SHP77 treated with DMSO at 0.1 percent for 48 hours (cell line): Measurements from ENCODE around the gene PSME1.

Experiments
- DNase-seq: peaks from one replicate; lab custom pipeline; 2025; lab: John Stamatoyannopoulos, UW

PSME1 gene

DNA sequence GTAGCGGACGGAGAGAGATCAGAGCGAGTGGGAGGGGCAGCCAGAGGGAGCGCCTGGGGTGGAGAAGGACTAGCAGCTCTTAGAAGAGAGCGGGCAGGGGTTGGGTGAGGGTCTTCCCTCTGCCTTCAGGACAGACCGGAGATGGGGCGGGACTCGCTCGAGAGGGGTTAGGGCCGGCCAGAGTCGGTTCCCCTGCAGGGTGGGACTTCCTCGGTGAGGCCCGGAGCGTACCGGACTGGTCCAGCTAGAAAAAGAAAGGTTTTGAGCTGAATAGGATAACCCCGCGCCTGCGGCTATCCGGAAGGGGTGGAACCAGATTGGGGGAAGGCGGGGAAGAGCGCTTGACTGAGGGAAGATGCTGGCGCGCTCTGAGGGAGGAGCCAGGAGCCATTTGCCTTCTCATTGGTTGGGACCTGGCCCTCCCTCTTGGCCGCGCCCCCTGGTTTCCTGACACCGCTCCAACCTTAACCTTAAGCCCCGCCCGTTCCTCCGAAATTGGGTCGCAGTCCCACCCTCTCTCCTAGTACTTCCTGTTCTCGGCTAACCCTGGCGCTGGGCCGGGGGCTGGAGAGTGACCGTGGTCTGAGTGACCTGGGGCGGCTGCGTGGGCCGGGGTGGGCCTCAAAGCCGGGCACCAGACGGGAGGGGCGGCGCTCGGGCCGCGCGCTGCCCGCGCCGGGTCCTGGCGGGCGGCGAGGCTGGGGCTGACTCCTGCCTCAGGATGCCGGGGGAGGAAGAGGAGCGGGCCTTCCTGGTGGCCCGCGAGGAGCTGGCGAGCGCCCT is 11.2 kb downstream of the PSME1 start, which contains the start of gene RNF31:
TSS of gene RNF31 (plus strand) at position 521 of the 783 bp plus-strand sequence. CDS start at position 722, 201 bp downstream.
- DNase-seq = peak; percentile 98

DNA sequence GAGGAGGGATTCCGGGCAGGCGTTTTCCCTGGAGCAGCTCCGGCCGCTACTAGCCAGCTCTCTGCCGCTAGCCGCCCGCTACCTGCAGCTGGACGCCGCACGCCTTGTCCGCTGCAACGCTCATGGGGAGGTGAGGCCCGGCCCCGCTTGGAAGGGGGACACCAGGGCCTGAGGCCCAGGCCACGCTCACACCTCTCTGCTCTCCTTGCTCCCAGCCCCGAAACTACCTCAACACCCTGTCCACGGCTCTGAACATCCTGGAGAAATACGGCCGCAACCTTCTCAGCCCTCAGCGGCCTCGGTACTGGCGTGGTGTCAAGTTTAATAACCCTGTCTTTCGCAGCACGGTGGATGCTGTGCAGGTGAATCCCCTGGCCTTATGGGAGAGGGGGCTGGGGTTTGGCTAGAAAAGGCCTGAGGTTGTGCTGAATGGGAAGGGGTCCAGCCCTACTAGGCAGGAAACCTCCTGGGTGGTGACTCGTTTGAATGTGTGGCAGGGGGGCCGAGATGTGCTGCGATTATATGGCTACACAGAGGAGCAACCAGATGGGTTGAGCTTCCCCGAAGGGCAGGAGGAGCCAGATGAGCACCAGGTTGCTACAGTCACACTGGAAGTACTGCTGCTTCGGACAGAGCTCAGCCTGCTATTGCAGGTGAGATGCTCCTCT is 11.9 kb downstream of the PSME1 start:
- no peak for DNase-seq

DNA sequence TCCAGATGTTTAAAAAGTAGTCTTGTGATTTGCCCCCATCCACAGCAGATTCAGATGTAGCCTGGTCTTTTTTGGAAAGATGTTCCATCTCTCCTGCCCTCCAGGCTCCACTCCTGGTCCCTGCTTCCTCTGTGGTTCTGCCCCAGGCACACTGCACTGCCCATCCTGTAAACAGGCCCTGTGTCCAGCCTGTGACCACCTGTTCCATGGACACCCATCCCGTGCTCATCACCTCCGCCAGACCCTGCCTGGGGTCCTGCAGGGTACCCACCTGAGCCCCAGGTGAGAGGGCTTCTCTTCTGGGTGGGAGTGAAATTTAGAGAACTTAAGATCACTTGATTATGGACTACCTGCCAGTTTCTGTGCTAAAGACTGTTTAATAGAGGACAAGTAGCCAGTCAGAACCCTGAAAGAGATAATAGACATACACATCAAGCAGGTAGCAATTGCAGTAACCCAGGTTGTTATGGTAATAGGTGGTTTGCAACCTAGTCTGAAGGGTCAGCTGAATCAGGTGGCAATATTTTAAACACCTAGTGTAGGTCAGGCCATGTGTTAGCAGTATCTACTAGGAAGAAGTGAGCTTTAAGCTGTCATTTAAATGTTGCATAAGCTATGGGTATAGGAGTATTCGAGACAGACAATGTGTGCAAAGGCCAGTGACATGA is 13.4 kb downstream of the PSME1 start:
- no peak for DNase-seq

DNA sequence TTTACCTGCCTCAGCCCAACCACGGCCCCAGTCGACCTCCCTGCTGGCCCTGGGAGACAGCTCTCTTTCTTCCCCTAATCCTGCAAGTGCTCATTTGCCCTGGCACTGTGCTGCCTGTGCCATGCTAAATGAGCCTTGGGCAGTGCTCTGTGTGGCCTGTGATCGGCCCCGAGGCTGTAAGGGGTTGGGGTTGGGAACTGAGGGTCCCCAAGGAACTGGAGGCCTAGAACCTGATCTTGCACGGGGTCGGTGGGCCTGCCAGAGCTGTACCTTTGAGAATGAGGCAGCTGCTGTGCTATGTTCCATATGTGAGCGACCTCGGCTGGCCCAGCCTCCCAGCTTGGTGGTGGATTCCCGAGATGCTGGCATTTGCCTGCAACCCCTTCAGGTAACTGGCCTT is 14.1 kb downstream of the PSME1 start:
- no peak for DNase-seq

DNA sequence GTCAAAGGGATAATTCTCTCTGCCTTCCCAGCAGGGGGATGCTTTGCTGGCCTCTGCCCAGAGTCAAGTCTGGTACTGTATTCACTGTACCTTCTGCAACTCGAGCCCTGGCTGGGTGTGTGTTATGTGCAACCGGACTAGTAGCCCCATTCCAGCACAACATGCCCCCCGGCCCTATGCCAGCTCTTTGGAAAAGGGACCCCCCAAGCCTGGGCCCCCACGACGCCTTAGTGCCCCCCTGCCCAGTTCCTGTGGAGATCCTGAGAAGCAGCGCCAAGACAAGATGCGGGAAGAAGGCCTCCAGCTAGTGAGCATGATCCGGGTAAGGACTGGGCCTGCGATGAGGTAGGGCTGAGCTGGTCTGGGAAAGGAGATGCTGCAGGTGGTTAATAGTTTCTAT is 14.6 kb downstream of the PSME1 start:
- no peak for DNase-seq

DNA sequence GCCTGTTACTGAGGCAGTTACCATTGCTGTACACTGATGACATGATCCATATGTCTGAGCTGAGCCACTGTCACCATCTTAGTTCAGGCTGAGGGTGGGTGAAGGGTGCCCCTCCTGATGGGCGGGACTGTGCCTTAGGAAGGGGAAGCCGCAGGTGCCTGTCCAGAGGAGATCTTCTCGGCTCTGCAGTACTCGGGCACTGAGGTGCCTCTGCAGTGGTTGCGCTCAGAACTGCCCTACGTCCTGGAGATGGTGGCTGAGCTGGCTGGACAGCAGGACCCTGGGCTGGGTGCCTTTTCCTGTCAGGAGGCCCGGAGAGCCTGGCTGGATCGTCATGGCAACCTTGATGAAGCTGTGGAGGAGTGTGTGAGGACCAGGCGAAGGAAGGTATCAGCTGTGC is 15.0 kb downstream of the PSME1 start:
- DNase-seq = no peak

DNA sequence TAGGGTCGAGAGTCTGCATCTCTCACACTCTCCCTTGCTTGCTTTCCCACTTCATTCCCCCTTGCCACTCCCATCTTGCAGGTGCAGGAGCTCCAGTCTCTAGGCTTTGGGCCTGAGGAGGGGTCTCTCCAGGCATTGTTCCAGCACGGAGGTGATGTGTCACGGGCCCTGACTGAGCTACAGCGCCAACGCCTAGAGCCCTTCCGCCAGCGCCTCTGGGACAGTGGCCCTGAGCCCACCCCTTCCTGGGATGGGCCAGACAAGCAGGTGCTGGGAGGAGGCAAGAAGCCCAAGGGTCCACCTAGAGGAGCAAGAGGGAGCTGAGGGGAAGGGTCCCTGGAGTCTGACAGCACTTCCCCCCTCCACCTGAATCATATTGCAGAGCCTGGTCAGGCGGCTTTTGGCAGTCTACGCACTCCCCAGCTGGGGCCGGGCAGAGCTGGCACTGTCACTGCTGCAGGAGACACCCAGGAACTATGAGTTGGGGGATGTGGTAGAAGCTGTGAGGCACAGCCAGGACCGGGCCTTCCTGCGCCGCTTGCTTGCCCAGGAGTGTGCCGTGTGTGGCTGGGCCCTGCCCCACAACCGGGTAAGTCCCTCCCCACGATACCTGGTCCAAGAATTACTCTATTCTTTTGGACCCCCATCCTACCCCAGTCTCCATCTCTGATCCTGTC is 15.5 kb downstream of the PSME1 start:
- no peak for DNase-seq

DNA sequence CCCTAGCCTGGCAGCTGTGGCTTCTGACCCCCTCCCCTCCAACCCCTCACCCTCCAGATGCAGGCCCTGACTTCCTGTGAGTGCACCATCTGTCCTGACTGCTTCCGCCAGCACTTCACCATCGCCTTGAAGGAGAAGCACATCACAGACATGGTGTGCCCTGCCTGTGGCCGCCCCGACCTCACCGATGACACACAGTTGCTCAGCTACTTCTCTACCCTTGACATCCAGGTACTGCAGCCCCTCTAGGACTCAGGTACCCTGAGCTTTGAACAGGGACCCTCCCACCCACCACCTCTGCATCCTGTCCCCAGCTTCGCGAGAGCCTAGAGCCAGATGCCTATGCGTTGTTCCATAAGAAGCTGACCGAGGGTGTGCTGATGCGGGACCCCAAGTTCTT is 19.1 kb downstream of the PSME1 start:
- DNase-seq = no peak

DNA sequence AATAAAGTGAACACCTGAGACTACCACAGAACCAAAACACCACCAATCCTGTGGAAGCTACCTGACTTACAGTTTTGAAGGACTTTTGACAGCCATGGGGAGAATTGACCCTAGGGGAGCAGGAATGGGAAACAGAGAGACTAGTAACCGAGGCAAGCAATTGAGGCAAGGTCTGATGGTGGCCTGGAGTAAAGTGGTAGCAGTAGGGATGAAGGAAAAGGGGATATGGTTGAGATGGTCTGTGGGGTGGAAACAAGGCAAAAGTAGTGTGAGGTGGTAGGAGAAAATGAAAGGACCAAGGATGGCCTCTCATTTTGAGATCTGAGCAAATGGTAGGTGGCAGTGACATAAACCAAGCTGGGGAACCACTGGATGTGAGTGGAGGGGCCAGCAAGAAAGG is 20.8 kb downstream of the PSME1 start:
- no peak for DNase-seq

DNA sequence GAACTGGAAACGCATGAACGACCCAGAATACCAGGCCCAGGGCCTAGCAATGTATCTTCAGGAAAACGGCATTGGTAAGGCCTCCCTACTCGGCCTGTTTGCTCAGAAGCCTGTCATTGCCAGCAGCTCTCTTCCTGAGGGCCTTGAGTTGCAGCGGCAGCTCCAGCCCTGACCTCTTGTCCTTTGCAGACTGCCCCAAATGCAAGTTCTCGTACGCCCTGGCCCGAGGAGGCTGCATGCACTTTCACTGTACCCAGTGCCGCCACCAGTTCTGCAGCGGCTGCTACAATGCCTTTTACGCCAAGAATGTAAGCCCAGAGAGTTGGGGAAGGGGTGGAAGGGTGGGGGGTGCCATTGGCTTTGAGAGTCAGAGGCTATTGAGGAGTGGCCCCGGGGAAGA is 21.3 kb downstream of the PSME1 start:
- no peak for DNase-seq

DNA sequence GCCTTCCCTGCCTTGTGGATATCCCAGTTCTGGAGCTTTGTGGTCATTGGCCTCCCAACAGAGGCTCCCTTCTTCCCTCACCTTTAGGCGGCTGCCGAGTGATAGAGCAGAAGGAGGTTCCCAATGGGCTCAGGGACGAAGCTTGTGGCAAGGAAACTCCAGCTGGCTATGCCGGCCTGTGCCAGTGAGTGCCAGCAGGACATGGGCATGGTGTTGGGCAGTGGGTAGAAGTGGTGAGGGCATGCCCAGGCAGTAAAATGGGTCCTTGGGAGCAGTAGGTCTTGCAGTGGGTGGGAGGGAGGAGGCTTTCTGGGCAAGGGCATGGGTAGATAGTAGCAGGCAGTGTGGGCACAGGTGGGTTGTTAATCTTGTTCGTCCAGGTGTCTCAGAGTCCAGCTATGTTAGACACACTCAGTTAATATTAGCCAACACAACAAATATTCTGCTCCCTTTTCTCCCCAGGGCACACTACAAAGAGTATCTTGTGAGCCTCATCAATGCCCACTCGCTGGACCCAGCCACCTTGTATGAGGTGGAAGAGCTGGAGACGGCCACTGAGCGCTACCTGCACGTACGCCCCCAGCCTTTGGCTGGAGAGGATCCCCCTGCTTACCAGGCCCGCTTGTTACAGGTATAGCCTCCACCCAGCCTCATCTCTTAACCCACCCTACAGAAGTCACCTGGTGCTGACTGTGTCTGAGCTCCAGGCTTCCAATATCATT is 23.9 kb downstream of the PSME1 start:
- DNase-seq = no peak

DNA sequence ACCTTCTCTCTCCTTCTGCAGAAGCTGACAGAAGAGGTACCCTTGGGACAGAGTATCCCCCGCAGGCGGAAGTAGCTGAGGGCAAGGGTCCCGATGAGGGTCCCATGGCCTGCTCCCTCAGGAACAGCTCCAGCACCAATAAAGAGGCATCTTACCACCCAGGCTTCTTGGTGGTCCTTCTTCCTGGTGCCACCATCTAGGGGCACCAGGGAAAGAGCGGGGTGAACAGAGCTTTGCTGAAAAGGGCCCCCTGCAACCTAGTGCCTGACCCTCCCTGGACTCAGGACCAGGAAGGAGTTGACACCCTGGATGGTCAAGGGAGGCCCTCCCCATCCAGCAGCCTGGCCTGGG is 24.5 kb downstream of the PSME1 start:
- no peak for DNase-seq

DNA sequence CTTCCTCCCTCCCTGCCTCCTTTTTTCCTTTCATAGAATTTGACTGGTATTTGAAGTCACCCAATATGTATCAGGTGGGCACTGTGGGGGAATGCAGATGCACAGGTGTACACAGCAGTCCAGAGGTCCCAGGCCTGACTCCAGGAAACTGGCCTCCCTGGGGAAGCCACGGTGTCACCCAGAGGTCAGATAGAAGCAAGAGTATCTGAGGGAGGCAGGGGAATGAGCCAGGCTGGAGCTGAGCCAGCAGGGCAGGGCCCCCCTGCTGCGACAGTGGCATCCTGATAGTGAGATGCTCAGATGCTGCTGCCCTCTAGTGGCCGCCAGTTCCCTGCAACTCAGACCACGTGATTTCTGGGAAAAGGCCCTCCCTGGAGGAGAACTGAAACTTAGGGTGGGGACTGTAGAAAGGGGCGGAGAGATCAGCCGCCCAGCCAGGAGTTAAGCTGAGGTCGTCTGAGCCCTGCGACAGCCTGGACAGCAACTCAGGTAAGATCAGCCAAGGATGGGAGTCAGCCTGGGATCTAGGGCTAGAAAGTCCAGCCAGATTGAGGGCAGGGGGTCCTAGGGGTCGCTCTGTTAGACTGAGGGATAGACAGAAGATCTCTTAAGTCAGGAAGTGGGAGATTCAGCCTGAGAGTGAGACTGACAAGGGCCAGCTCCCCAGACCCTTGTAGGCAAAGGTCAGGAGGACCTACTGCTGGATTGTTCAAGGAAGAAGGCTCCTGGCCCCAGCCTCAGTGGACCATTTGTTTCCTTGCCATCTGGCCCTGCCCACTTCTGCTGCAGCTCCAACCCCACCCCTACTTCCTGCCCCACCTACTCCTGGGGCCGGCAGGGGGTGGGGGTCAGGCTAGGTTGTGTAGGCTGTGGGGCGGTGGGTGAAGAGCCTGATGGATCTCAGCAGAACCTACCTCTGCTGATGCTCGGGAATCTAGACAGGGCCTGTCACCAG is 25.1 kb downstream of the PSME1 start, which contains the start of gene IRF9:
TSS of gene IRF9 (plus strand) at position 416 of the 955 bp plus-strand sequence. CDS start 880 bp downstream, outside the sequence.
- DNase-seq = peak; percentile 97

DNA sequence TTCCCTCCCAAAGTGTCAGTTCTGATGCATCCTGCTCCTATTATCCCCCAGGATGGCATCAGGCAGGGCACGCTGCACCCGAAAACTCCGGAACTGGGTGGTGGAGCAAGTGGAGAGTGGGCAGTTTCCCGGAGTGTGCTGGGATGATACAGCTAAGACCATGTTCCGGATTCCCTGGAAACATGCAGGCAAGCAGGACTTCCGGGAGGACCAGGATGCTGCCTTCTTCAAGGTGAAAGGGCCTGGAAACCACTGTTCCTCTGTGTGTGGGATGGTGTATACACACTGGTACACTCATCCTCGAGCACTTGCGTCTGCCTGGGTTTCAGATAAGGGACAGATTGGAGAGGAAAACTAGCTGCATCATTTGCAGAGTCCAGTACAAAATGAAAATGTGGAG is 26.1 kb downstream of the PSME1 start:
- DNase-seq = no peak

DNA sequence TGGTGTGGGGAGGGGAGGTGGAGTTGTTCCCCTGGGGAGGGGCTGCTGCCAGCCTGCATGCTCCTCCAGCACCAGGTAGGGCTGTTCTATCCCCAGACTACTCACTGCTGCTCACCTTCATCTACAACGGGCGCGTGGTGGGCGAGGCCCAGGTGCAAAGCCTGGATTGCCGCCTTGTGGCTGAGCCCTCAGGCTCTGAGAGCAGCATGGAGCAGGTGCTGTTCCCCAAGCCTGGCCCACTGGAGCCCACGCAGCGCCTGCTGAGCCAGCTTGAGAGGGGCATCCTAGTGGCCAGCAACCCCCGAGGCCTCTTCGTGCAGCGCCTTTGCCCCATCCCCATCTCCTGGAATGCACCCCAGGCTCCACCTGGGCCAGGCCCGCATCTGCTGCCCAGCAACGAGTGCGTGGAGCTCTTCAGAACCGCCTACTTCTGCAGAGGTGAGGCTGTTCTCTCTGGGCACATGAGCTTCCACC is 28.6 kb downstream of the PSME1 start:
- DNase-seq = no peak

DNA sequence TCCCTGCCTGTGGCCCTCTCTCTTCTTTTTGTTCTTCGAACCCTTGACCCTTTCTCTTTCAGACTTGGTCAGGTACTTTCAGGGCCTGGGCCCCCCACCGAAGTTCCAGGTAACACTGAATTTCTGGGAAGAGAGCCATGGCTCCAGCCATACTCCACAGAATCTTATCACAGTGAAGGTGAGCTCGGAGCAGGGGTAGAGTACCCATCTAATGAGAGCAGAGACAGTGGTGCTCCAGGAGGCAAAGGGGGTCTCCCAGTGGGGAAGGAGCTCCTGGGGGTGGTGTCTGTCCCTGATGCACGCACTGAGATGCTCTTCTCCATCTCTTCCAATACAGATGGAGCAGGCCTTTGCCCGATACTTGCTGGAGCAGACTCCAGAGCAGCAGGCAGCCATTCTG is 29.8 kb downstream of the PSME1 start:
- DNase-seq = no peak

DNA sequence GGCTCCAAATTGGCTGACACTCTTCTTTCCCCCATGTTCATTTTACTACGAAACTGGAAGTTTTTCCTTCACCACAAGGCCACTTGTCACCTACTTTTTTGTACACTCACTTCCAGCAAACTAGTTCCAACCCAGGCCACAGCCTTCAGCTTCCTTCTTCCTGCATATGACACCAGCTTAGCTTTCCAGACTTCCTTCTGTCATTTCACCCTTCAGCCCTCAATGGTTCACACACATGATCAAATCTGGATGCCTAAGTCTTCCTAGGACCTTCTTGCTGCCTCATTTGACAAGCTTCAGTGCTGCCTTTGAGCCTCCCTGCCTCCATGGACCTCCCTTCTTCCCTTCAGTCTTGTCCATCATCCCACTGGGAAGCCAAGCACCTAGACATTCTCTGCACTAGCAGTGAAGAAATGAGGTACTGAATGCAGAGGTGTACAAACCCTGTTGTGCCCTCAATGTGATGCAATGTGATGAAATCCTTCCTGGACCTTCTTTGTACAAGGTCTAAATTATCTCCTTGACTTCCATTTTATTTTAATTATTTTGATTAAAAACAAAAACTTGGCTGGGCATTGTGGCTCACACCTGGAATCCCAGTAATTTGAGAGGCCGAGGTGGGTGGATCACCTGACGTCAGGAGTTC is 31.6 kb downstream of the PSME1 start:
- no peak for DNase-seq

DNA sequence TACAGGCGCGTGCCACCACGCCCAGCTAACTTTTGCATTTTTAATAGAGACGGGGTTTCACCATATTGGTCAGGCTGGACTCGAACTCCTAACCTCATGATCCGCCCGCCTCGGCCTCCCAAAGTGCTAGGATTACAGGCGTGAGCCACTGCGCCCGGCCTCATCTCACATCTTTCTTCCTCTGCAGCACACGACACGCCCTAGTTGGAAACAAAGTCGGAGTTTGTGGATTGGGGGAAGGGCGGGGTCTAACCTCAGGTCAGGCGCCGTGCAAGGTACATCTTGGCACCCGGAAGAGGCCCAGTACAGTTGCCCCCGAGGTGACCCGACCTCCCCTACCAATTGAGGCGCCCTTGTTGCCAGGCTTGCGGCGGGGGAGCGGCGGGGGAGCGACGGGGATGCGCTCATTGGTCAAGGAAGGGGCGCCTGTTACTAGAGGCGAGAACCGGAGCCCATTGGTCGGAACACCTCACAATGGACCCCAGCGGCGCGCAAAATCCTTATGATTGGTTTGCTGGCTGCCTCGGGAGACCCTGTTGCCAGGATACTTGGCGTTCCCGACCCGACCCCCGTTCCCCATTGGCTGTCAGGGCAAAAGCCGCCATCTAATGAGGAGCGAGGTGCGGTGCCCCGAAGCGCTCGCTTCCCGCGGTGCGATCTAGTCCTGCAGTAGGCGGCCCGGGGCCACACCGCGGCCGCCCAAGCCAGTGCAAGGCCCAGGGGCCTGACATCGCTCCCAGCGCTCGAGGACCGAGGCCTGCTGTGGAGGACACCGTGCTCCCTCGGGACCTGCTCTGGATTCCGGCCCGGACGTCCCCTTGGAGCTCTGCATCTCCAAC is 35.6 kb downstream of the PSME1 start, which contains the start of gene REC8:
TSS of gene REC8 (plus strand) at position 659 of the 839 bp plus-strand sequence. CDS start 473 bp downstream, outside the sequence.
- DNase-seq = peak; percentile 85
